T-cell (primary cell): ENCODE results near the gene NKAIN2. TPM values are rescaled to one million over a fixed set of nuclear protein-coding genes. Genes with fewer than 3 reads are reported as not detected.

Experiments used
- ATAC-seq, 4 experiments: fragments of 200-7000 bp in 3 of 4; fragments of 150-1000 bp in 1 of 4; cut with Tn5 transposase; replicated peaks in 1 of 4; 1 replicate in 3 of 4; 2 replicates in 1 of 4; pipeline ENCODE4 v1.10.0; 2021; ENCODE audit warnings: moderate library complexity in 3 of 4, mild to moderate bottlenecking in 2 of 4, moderate number of reproducible peaks in 1 of 4
- CTCF ChIA-PET, 2 donors: fragments of 300-600 bp; sonication (Branson Sonifier 250); formaldehyde crosslinking; loops; one replicate each; lab custom pipeline; 2022; ENCODE audit warnings: antibody characterized with exemption in 2 of 2; lab: Charles Lee
- POLR2A ChIA-PET, 2 donors: fragments of 300-600 bp; sonication (Branson Sonifier 250); formaldehyde crosslinking; loops; one replicate each; lab custom pipeline; 2022; ENCODE audit warnings: antibody characterized with exemption in 2 of 2; lab: Charles Lee
- DNase-seq, 35 experiments: peaks; one replicate each; pipeline versions ENCODE4 v3.0.0 to v3.0.0-alpha.2; 2013 to 2023
- H3K27ac ChIP-seq: one replicate; pipeline ENCODE4 v1.5.1; 2013; ENCODE audit warnings: low read length
- H3K27me3 ChIP-seq, 2 experiments: replicated peaks in 1 of 2; 1 replicate in 1 of 2; 2 replicates in 1 of 2; pipeline versions ENCODE4 v1.6.1 to v1.7.0; 2013; ENCODE audit warnings: low read length in 1 of 2, mixed read lengths in 1 of 2; ENCODE audit not compliant: control insufficient read depth in 2 of 2, insufficient read depth in 2 of 2; ENCODE audit errors: extremely low read depth in 1 of 2
- H3K36me3 ChIP-seq, 2 donors: 1 replicate in 1 of 2; 2 replicates in 1 of 2; pipeline versions ENCODE4 v1.6.1 to v1.7.0; 2013; ENCODE audit warnings: low read length in 1 of 2; ENCODE audit not compliant: control insufficient read depth in 2 of 2, insufficient read depth in 1 of 2; ENCODE audit errors: extremely low read depth in 1 of 2
- H3K4me1 ChIP-seq, 2 experiments: 1 replicate in 1 of 2; 2 replicates in 1 of 2; pipeline versions ENCODE4 v1.6.1 to v1.7.0; 2013; ENCODE audit warnings: low read length in 2 of 2, mixed read lengths in 1 of 2; ENCODE audit not compliant: insufficient read depth in 2 of 2, control insufficient read depth in 1 of 2; ENCODE audit errors: extremely low read depth in 1 of 2
- H3K4me3 ChIP-seq, 2 donors: 1 replicate in 1 of 2; 2 replicates in 1 of 2; pipeline versions ENCODE4 v1.5.1 to v1.7.0; 2013; ENCODE audit warnings: mild to moderate bottlenecking in 2 of 2, low read length in 1 of 2, moderate library complexity in 1 of 2; ENCODE audit not compliant: control insufficient read depth in 1 of 2; ENCODE audit errors: extremely low read depth in 1 of 2
- H3K9me3 ChIP-seq: 2 replicates; pipeline ENCODE4 v1.7.0; 2013
- H3K27ac Mint-ChIP-seq, 2 donors: one replicate each; pipeline ENCODE4 v1.8.0; 2020 to 2021; ENCODE audit warnings: mild to moderate bottlenecking in 2 of 2, mixed read lengths in 2 of 2
- H3K27me3 Mint-ChIP-seq, 2 donors: one replicate each; pipeline ENCODE4 v1.8.0; 2021 to 2022; ENCODE audit warnings: mixed read lengths in 2 of 2
- H3K36me3 Mint-ChIP-seq: one replicate; pipeline ENCODE4 v1.8.0; 2021; ENCODE audit warnings: mixed read lengths
- H3K4me1 Mint-ChIP-seq, 3 donors: one replicate each; pipeline ENCODE4 v1.8.0; 2020 to 2022; ENCODE audit warnings: mixed read lengths in 3 of 3, mild to moderate bottlenecking in 1 of 3
- H3K4me3 Mint-ChIP-seq, 3 donors: one replicate each; pipeline ENCODE4 v1.8.0; 2020 to 2022; ENCODE audit warnings: mild to moderate bottlenecking in 3 of 3, mixed read lengths in 3 of 3, moderate library complexity in 3 of 3
- H3K9me3 Mint-ChIP-seq, 3 donors: one replicate each; pipeline ENCODE4 v1.8.0; 2020 to 2022; ENCODE audit warnings: mixed read lengths in 3 of 3
- WGBS: methylation state at CpG from one replicate; pipeline ENCODE4 v1.1.5; 2013; ENCODE audit warnings: missing lambda C conversion rate; ENCODE audit not compliant: insufficient coverage; 5-methylcytosine and 5-hydroxymethylcytosine counted together
- total RNA-seq, 35 experiments: library from RNA in 6 of 35; stranded (reverse) in 6 of 35; fragments of 120-200 nt in 1 of 35; gene quantifications; one replicate each; pipeline versions ENCODE4 v1.2.1 to v1.2.4 and lab custom pipeline; 2013 to 2026

Gene NKAIN2
- total RNA-seq, 5 donors from 2014 or later (not counting 1 experiment from before 2014, with no cell fraction given): 0.13 TPM; not detected in 4

GRCh38 chr6:124866040-124866439, 1062.4 kb downstream of the NKAIN2 start:
- Histone ChIP-seq H3K27ac (no peak overlapping the region), H3K4me3 (no peak overlapping the region), H3K27me3 (no peaks in the 10 kb centered on the region), H3K4me1 (no peaks in the 10 kb centered on the region), H3K9me3 (no peaks in the 10 kb centered on the region), H3K36me3 (no peaks in the 10 kb centered on the region)
- Mint-ChIP-seq H3K36me3 (no peaks in the 10 kb centered on the region), H3K4me3 (no peak overlapping the region), H3K4me1 (no peaks in the 10 kb centered on the region), H3K27ac (no peak overlapping the region), H3K9me3 (no peaks in the 10 kb centered on the region), H3K27me3 (peaks cover 5 to 7% of the 10 kb centered on the region in 2 donors)
- ChIA-PET POLR2A (no interaction called here), CTCF (no interaction called here)
- DNase-seq: no peak
- no peak for ATAC-seq
- no CpG with 5 or more reads among the region's 1 CpG for WGBS

DNA sequence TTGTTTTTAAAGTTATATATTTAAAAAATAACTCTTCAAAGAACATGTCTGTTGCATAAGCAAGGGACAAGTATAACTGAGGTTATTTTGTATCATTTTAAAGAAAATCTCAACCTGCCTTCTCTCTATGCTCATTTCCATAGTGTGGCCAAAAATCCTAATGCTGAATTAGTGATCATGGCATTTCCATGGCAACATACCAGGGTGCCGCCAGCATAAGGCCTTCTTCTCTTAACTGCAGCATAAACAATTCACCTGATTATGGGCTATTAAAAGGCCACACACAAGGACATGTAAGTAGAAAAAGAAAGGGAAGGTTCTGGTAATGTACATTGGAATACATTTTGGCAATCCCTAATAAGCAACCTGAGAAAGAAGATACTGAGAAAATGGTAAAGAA, 1063.5 kb downstream of the NKAIN2 start:
- ChIA-PET CTCF (no interaction called here), POLR2A (interaction anchor here in 1 of 2 donors (0.6 kb wide), 1 partner anchor 840 kb away, joined by 3 read pairs; no protein-coding TSS in a partner anchor)
- no peaks in the 10 kb centered on the region for H3K36me3 Mint-ChIP-seq

DNA sequence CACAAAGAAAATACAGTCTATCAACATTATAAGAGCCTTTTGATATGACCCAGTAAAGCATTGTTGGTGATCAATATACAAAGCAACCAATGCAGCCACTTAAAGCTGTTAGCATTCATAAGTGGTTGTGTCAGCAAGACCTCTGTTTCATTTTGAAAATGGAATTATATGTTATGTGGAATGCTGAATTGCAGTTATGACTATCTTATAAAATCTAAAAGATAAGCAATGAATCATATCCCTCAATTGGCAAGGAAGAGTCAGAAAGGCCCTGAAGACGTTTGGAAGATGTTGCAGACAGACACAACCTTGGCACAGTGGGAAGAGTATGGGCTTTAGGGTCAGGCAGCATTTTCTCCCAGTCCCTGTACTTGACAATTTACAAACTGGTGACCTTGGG, 1064.8 kb downstream of the NKAIN2 start:
- H3K9me3 Mint-ChIP-seq: no peaks in the 10 kb centered on the region
- H3K27ac Mint-ChIP-seq: no peak overlapping the region
- Histone ChIP-seq H3K36me3 (no peaks in the 10 kb centered on the region), H3K27ac (no peak overlapping the region), H3K27me3 (no peaks in the 10 kb centered on the region), H3K9me3 (no peaks in the 10 kb centered on the region), H3K4me3 (no peak overlapping the region), H3K4me1 (no peaks in the 10 kb centered on the region)
- DNase-seq (no peak), ATAC-seq (no peak)
- no peaks in the 10 kb centered on the region for H3K36me3 Mint-ChIP-seq
- no peaks in the 10 kb centered on the region for H3K4me1 Mint-ChIP-seq
- peaks cover 0 to 3% of the 10 kb centered on the region in 2 donors for H3K27me3 Mint-ChIP-seq
- POLR2A ChIA-PET: no interaction called here
- H3K4me3 Mint-ChIP-seq: no peak overlapping the region
- 0% methylated on average over 1 of the region's 1 CpG for WGBS
- CTCF ChIA-PET: interaction anchor here (0.8 to 1.0 kb wide), 2 partner anchors 246 kb away, joined by 4 read pairs; no protein-coding TSS in a partner anchor

More for the DNA sequence above, 1063.5 kb downstream of the NKAIN2 start:
- Mint-ChIP-seq H3K4me1 (no peaks in the 10 kb centered on the region), H3K9me3 (no peaks in the 10 kb centered on the region), H3K4me3 (no peak overlapping the region), H3K27me3 (peaks cover 5 to 7% of the 10 kb centered on the region in 2 donors), H3K27ac (no peak overlapping the region)
- ATAC-seq (no peak), DNase-seq (no peak)
- no peaks in the 10 kb centered on the region for H3K36me3 ChIP-seq
- WGBS: no CpG with 5 or more reads among the region's 1 CpG
- H3K27me3 ChIP-seq: no peaks in the 10 kb centered on the region
- no peak overlapping the region for H3K27ac ChIP-seq
- H3K4me3 ChIP-seq: no peak overlapping the region
- no peaks in the 10 kb centered on the region for H3K4me1 ChIP-seq
- H3K9me3 ChIP-seq: no peaks in the 10 kb centered on the region

GRCh38 chr6:124869416-124869815, 1065.8 kb downstream of the NKAIN2 start:
- Histone ChIP-seq H3K4me3 (no peak overlapping the region), H3K27ac (no peak overlapping the region), H3K36me3 (no peaks in the 10 kb centered on the region), H3K9me3 (no peaks in the 10 kb centered on the region), H3K4me1 (no peaks in the 10 kb centered on the region), H3K27me3 (no peaks in the 10 kb centered on the region)
- peaks cover 0 to 3% of the 10 kb centered on the region in 2 donors for H3K27me3 Mint-ChIP-seq
- no peaks in the 10 kb centered on the region for H3K36me3 Mint-ChIP-seq
- no CpG with 5 or more reads among the region's 2 CpGs for WGBS
- ATAC-seq (no peak), DNase-seq (no peak)
- H3K4me1 Mint-ChIP-seq: no peaks in the 10 kb centered on the region
- H3K9me3 Mint-ChIP-seq: no peaks in the 10 kb centered on the region
- POLR2A ChIA-PET: no interaction called here
- H3K27ac Mint-ChIP-seq: no peak overlapping the region
- CTCF ChIA-PET: interaction anchor here (0.8 to 1.0 kb wide), 2 partner anchors 245 kb away, joined by 4 read pairs; no protein-coding TSS in a partner anchor
- H3K4me3 Mint-ChIP-seq: no peak overlapping the region

GRCh38 chr6:124870611-124871459, 1067.2 kb downstream of the NKAIN2 start:
- POLR2A ChIA-PET: interaction anchor here in 1 of 2 donors (0.6 kb wide), 1 partner anchor 13 kb away, joined by 4 read pairs; no protein-coding TSS in a partner anchor
- no peak overlapping the region for H3K27ac Mint-ChIP-seq
- H3K4me3 Mint-ChIP-seq: no peak overlapping the region
- DNase-seq (peak in 1 of 35 experiments; percentile 23), ATAC-seq (no peak)
- CTCF ChIA-PET: interaction anchor here (0.7 to 3.2 kb wide), 6 partner anchors 241 to 248 kb away, joined by 3 to 30 read pairs (median 4); no protein-coding TSS in a partner anchor
- no CpG with 5 or more reads among the region's 4 CpGs for WGBS
- no peaks in the 10 kb centered on the region for H3K9me3 ChIP-seq
- no peaks in the 10 kb centered on the region for H3K36me3 Mint-ChIP-seq
- H3K9me3 Mint-ChIP-seq: no peaks in the 10 kb centered on the region
- no peak overlapping the region for H3K27ac ChIP-seq
- peaks cover 0 to 2% of the 10 kb centered on the region in 2 donors for H3K27me3 Mint-ChIP-seq
- no peak overlapping the region for H3K4me3 ChIP-seq
- H3K27me3 ChIP-seq: no peaks in the 10 kb centered on the region
- H3K36me3 ChIP-seq: no peaks in the 10 kb centered on the region
- H3K4me1 ChIP-seq: no peaks in the 10 kb centered on the region
- no peaks in the 10 kb centered on the region for H3K4me1 Mint-ChIP-seq

- no peak overlapping the region for H3K4me3 ChIP-seq
- no peaks in the 10 kb centered on the region for H3K36me3 Mint-ChIP-seq
- ChIA-PET POLR2A (no interaction called here), CTCF (interaction anchor here (1.7 to 3.2 kb wide), 2 partner anchors 241 to 242 kb away, joined by 4 to 30 read pairs; no protein-coding TSS in a partner anchor)
- H3K4me1 Mint-ChIP-seq: no peaks in the 10 kb centered on the region
- no peak overlapping the region for H3K4me3 Mint-ChIP-seq
- WGBS: 65% methylated on average over 2 of the region's 4 CpGs
- no peaks in the 10 kb centered on the region for H3K27me3 ChIP-seq
- H3K36me3 ChIP-seq: no peaks in the 10 kb centered on the region
- no peaks in the 10 kb centered on the region for H3K9me3 Mint-ChIP-seq
- H3K27ac Mint-ChIP-seq: no peak overlapping the region
- no peak overlapping the region for H3K27ac ChIP-seq
- H3K27me3 Mint-ChIP-seq: no peaks in the 10 kb centered on the region
- DNase-seq (no peak), ATAC-seq (no peak)
- H3K9me3 ChIP-seq: no peaks in the 10 kb centered on the region
- H3K4me1 ChIP-seq: no peaks in the 10 kb centered on the region
Observed at GRCh38 chr6:124872361-124873065, 1068.8 kb downstream of the NKAIN2 start.
